Measurements from ENCODE around the gene KCNK6.
"Not testable (repeated sequence)": the region's sequence is repeated elsewhere in the genome, so short reads cannot be mapped to it uniquely, and the experiment has no call there.

KCNK6 gene

GRCh38 chr19:38362076-38362945 is 42.7 kb downstream of the KCNK6 start:
- POLR2A ChIA-PET (ENCODE audit: low non-redundant PET): no interaction called here
- CTCF ChIA-PET: interaction anchor here (0.8 to 1.1 kb wide), 3 partner anchors 26 to 128 kb away, joined by 3 to 5 read pairs (median 4); partner anchors contain the start of genes CATSPERG and FAM98C
- H3K27ac ChIP-seq: peak overlapping the region; percentile 84
- TF ChIP-seq CTCF (conservative IDR thresholded peaks at IDR 0.05; ENCODE audit: low read depth): no peak
- DNase-seq (ENCODE audit: low spot score): peak; percentile 77

DNA sequence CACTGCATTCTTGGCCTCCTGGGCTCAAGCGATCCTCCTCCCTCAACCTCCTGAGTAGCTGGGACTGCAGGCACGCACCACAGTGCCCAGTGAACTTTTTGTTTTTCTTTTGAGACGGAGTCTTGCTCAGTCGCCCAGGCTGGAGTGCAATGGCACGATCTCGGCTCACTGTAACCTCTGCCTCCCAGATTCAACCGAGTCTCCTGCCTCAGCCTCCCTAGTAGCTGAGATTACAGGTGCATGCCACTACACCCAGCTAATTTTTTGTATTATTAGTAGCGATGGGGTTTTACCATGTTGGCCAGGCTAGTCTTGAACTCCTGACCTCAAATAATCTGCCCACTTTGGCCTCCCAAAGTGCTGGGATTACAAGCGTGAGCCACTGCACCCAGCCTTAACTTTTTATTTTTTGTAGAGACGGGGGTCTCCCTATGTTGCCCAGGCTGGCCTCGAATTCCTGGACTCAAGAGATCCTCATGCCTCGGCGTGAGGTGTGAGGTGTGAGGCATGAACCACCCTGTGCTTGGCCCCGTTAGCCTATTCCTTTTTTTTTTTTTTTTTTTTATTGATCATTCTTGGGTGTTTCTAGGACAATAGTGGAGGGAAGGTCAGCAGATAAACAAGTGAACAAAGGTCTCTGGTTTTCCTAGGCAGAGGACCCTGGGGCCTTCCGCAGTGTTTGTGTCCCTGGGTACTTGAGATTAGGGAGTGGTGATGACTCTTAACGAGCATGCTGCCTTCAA is 43.5 kb downstream of the KCNK6 start:
- CTCF ChIA-PET: interaction anchor here (0.8 kb wide), 1 partner anchor 27 kb away, joined by 3 read pairs; the partner anchor contains the start of gene CATSPERG
- POLR2A ChIA-PET (ENCODE audit: low non-redundant PET): not testable (repeated sequence)

GRCh38 chr19:38367041-38367440 is 47.4 kb downstream of the KCNK6 start:
- no peak overlapping the region for H3K27ac ChIP-seq
- ChIA-PET CTCF (interaction anchor here (0.7 kb wide), 1 partner anchor 224 kb away, joined by 3 read pairs; no protein-coding TSS in a partner anchor), POLR2A (ENCODE audit: low non-redundant PET) (no interaction called here)
- no peak for DNase-seq (ENCODE audit: low spot score)
- TF ChIP-seq CTCF (conservative IDR thresholded peaks at IDR 0.05; ENCODE audit: low read depth): no peak

More for the DNA sequence above, 43.5 kb downstream of the KCNK6 start:
- peak overlapping the region; percentile 84 for H3K27ac ChIP-seq
- not testable (repeated sequence) for DNase-seq (ENCODE audit: low spot score)

DNA sequence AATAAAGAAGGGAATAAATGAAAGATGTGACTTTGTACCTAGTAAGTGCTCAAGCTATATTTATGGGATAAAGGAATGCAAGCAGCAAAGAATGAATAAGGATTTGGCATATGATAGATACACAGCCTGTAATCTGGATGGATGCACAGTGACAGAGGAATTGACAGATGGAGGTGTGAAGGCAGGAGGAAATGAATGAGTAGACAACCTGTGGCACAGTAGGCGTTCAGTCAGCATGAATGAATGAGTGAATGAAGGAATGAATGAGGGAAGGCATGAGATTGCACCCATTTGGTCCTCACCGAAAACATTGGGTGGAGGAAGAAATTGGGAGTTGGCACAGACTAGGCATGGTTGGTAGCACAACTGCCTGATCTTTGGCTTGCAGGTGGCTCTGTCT is 49.9 kb downstream of the KCNK6 start:
- ChIA-PET POLR2A (ENCODE audit: low non-redundant PET) (no interaction called here), CTCF (interaction anchor here (0.6 kb wide), 1 partner anchor 886 kb away, joined by 3 read pairs; no protein-coding TSS in a partner anchor)
- H3K27ac ChIP-seq: no peak overlapping the region
- TF ChIP-seq CTCF (conservative IDR thresholded peaks at IDR 0.05; ENCODE audit: low read depth): no peak
- DNase-seq (ENCODE audit: low spot score): no peak

DNA sequence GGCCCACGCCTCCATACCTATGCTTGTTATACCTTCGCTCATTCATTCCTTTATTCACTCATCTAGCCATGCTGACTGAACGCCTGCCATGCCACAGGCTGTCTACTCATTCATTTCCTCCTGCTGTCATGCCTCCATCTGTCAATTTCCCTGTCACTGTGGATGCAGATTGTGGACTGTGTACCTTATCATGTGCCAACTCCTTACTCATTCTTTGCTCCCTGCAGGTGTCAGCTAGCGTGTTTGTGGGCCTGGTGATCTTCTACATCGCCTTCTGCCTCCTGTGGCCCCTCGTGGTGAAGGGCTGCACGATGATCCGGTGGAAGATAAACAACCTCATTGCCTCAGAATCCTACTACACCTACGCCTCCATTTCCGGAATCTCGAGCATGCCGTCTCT is 50.7 kb downstream of the KCNK6 start:
- DNase-seq (ENCODE audit: low spot score): no peak
- CTCF ChIA-PET: no interaction called here
- POLR2A ChIA-PET (ENCODE audit: low non-redundant PET): no interaction called here
- no peak for TF ChIP-seq CTCF (conservative IDR thresholded peaks at IDR 0.05; ENCODE audit: low read depth)
- H3K27ac ChIP-seq: no peak overlapping the region

DNA sequence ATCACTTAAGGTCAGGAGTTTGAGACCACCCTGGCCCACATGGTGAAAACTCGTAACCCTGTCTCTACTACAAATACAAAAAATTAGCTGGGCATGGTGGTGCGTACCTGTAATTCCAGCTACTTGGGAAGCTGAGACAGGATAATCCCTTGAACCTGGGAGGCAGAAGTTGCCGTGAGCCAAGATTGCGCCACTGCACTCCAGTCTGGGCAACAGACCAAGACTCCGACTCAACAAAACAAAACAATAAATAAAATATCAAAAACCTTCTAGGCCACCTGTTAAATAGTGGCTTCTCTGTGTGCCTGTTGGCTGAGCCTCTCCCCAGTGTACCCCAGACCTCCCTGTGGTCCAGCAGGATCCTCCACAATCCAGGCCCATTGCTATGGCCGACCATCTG is 51.4 kb downstream of the KCNK6 start:
- ChIA-PET CTCF (no interaction called here), POLR2A (ENCODE audit: low non-redundant PET) (no interaction called here)
- H3K27ac ChIP-seq: no peak overlapping the region
- TF ChIP-seq CTCF (conservative IDR thresholded peaks at IDR 0.05; ENCODE audit: low read depth): no peak
- DNase-seq (ENCODE audit: low spot score): no peak

Measured in RWPE1 (cell line).